SU-DHL-6 (cell line): Measurements from ENCODE around the gene MAP10.

Experiments
- H2AFZ ChIP-seq: fragments of 200-600 bp; sonication (generic); 2 replicates; pipeline ENCODE4 v1.6.1; 2014; ENCODE audit warnings: low read depth, mild to moderate bottlenecking, moderate library complexity, mixed read lengths, antibody characterized with exemption, low read length; ENCODE audit not compliant: severe bottlenecking
- H3F3A ChIP-seq: fragments of 200-600 bp; shearing (Covaris generic); 2 replicates; pipeline ENCODE4 v1.6.0; 2016; ENCODE audit warnings: antibody characterized with exemption, mild to moderate bottlenecking; ENCODE audit not compliant: insufficient read depth
- H3K27ac ChIP-seq: fragments of 200-600 bp; sonication (generic); 2 replicates; pipeline ENCODE4 v1.5.1; 2016; ENCODE audit warnings: low read depth, mild to moderate bottlenecking, low read length, moderate library complexity, mixed read lengths
- H3K27me3 ChIP-seq: fragments of 200-600 bp; sonication (generic), shearing (Covaris generic); 2 replicates; pipeline ENCODE4 v1.6.0; 2014; ENCODE audit warnings: mild to moderate bottlenecking, low read length
- H3K36me3 ChIP-seq: fragments of 200-600 bp; sonication (generic); 2 replicates; pipeline ENCODE4 v1.6.1; 2014; ENCODE audit warnings: mild to moderate bottlenecking, low read length, mixed read lengths
- H3K4me2 ChIP-seq: fragments of 300-600, 200-600 bp; shearing (Covaris generic), sonication (generic); 2 replicates; pipeline ENCODE4 v1.6.0; 2014; ENCODE audit warnings: low read length, low read depth, mild to moderate bottlenecking; ENCODE audit not compliant: poor library complexity, severe bottlenecking
- H3K4me3 ChIP-seq: fragments of 200-600 bp; sonication (generic); 2 replicates; pipeline ENCODE4 v1.5.1; 2014; ENCODE audit warnings: antibody characterized with exemption, low read length, mild to moderate bottlenecking, mixed read lengths; ENCODE audit not compliant: insufficient read depth, poor library complexity, severe bottlenecking
- H3K79me2 ChIP-seq: fragments of 200-600 bp; sonication (generic); 2 replicates; pipeline ENCODE4 v1.6.1; 2014; ENCODE audit warnings: mild to moderate bottlenecking, low read length, moderate library complexity; ENCODE audit not compliant: insufficient read depth
- H3K9ac ChIP-seq: fragments of 200-600 bp; sonication (generic); 2 replicates; pipeline ENCODE4 v1.7.0; 2014; ENCODE audit warnings: mild to moderate bottlenecking, low read length
- H3K9me2 ChIP-seq: fragments of 200-600 bp; sonication (generic); replicated peaks from 2 replicates; pipeline ENCODE4 v1.6.1; 2014; ENCODE audit warnings: low read length; ENCODE audit not compliant: insufficient read depth
- H3K9me3 ChIP-seq: fragments of 200-600 bp; sonication (generic); 2 replicates; pipeline ENCODE4 v1.6.1; 2014; ENCODE audit warnings: low read length, mixed read lengths; ENCODE audit not compliant: insufficient read depth
- H4K20me1 ChIP-seq: fragments of 200-600 bp; sonication (generic); 2 replicates; pipeline ENCODE4 v1.6.1; 2014; ENCODE audit warnings: low read depth, mild to moderate bottlenecking, antibody characterized with exemption, low read length, moderate library complexity, mixed read lengths
- EZH2phosphoT487 ChIP-seq: fragments of 200-600 bp; sonication (generic), shearing (Covaris generic); conservative IDR thresholded peaks from 2 replicates; pipeline ENCODE4 v1.6.1; 2018; ENCODE audit warnings: mild to moderate bottlenecking, antibody characterized with exemption, low read length, moderate library complexity, mixed read lengths
- TF ChIP-seq, protein P1 (sequence below): fragments of 200-600 bp; sonication (generic); IDR thresholded peaks from one replicate; pipeline ENCODE4 v1.5.1; 2017; ENCODE audit warnings: antibody characterized with exemption, mild to moderate bottlenecking, low read length, moderate library complexity; ENCODE audit not compliant: insufficient read depth, poor library complexity, severe bottlenecking

Gene MAP10

GRCh38 chr1:232835166-232835565, 29.9 kb downstream of the MAP10 start:
- H2AFZ ChIP-seq, result no peak overlapping the region
- H3K79me2 ChIP-seq, result no peaks in the 10 kb centered on the region
- H3K4me2 ChIP-seq, result no peak overlapping the region
- H3K27ac ChIP-seq, result no peak overlapping the region
- no peaks in the 10 kb centered on the region for H3K9me2 ChIP-seq
- H3K4me3 ChIP-seq, result no peak overlapping the region
- H4K20me1 ChIP-seq, result no peaks in the 10 kb centered on the region
- H3K27me3 ChIP-seq, result no peaks in the 10 kb centered on the region
- H3K36me3 ChIP-seq, result no peaks in the 10 kb centered on the region
- TF ChIP-seq, protein P1, sequence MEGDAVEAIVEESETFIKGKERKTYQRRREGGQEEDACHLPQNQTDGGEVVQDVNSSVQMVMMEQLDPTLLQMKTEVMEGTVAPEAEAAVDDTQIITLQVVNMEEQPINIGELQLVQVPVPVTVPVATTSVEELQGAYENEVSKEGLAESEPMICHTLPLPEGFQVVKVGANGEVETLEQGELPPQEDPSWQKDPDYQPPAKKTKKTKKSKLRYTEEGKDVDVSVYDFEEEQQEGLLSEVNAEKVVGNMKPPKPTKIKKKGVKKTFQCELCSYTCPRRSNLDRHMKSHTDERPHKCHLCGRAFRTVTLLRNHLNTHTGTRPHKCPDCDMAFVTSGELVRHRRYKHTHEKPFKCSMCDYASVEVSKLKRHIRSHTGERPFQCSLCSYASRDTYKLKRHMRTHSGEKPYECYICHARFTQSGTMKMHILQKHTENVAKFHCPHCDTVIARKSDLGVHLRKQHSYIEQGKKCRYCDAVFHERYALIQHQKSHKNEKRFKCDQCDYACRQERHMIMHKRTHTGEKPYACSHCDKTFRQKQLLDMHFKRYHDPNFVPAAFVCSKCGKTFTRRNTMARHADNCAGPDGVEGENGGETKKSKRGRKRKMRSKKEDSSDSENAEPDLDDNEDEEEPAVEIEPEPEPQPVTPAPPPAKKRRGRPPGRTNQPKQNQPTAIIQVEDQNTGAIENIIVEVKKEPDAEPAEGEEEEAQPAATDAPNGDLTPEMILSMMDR, result no peak
- no peak for TF ChIP-seq EZH2phosphoT487
- H3F3A ChIP-seq, result no peaks in the 10 kb centered on the region
- no peak overlapping the region for H3K9ac ChIP-seq
- H3K9me3 ChIP-seq, result no peaks in the 10 kb centered on the region

DNA sequence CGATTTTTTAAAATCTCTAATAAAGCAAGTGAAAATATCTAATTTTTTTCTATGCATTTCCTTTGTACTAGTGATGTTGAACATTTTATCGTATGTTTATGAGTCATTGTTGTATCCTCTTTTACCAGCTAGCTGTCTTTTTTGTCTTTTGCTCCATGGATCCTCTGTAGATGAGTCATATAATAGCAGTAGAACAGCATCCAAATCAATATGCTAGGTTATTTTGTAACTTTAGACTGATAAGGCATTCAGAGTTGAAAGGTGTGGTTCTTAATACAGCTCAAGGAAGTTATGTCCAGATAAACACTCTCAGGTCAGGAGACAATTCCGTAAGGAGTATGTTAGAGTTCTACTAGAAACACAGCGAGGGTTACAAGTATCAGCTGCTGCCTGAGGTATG, 31.9 kb downstream of the MAP10 start:
- H3K36me3 ChIP-seq, result no peaks in the 10 kb centered on the region
- TF ChIP-seq, protein P1, result no peak
- no peak for TF ChIP-seq EZH2phosphoT487
- no peaks in the 10 kb centered on the region for H4K20me1 ChIP-seq
- no peak overlapping the region for H3K4me2 ChIP-seq
- no peak overlapping the region for H3K27ac ChIP-seq
- H3K9ac ChIP-seq, result no peak overlapping the region
- no peaks in the 10 kb centered on the region for H3K9me2 ChIP-seq
- H3F3A ChIP-seq, result no peaks in the 10 kb centered on the region
- H2AFZ ChIP-seq, result no peak overlapping the region
- H3K27me3 ChIP-seq, result no peaks in the 10 kb centered on the region
- no peaks in the 10 kb centered on the region for H3K9me3 ChIP-seq
- no peak overlapping the region for H3K4me3 ChIP-seq
- H3K79me2 ChIP-seq, result no peaks in the 10 kb centered on the region

GRCh38 chr1:232841823-232842565, 36.8 kb downstream of the MAP10 start:
- H3K4me3 ChIP-seq, result no peak overlapping the region
- TF ChIP-seq, protein P1, result no peak
- TF ChIP-seq EZH2phosphoT487, result no peak
- H3K27ac ChIP-seq, result no peak overlapping the region
- no peaks in the 10 kb centered on the region for H3K9me2 ChIP-seq
- H3K36me3 ChIP-seq, result no peaks in the 10 kb centered on the region
- H3K9me3 ChIP-seq, result no peaks in the 10 kb centered on the region
- no peak overlapping the region for H3K4me2 ChIP-seq
- no peaks in the 10 kb centered on the region for H3K27me3 ChIP-seq
- no peak overlapping the region for H3K9ac ChIP-seq
- no peaks in the 10 kb centered on the region for H3K79me2 ChIP-seq
- H3F3A ChIP-seq, result no peaks in the 10 kb centered on the region
- H4K20me1 ChIP-seq, result no peaks in the 10 kb centered on the region
- H2AFZ ChIP-seq, result no peak overlapping the region
